ENCODE results near the gene COP1. TPM values are rescaled to one million over a fixed set of nuclear protein-coding genes. Genes with fewer than 3 reads are reported as not detected.
"Not testable (repeated sequence)": the region's sequence is repeated elsewhere in the genome, so short reads cannot be mapped to it uniquely, and the experiment has no call there.

COP1 gene
- total RNA-seq, 1 donor from 2014 or later, result 48.6 TPM

- H3K27ac Mint-ChIP-seq; H3K27me3 Mint-ChIP-seq; H3K4me1 Mint-ChIP-seq; H3K4me3 Mint-ChIP-seq; intact Hi-C loops (cut with micrococcal nuclease); DNase-seq; H3K9me3 Mint-ChIP-seq: not testable (repeated sequence)
- H3K36me3 Mint-ChIP-seq (ENCODE audit: low read depth), result peaks cover 43% of the 10 kb centered on the region
Observed at GRCh38 chr1:176087746-176088145, 119.3 kb downstream of the COP1 start.

DNA sequence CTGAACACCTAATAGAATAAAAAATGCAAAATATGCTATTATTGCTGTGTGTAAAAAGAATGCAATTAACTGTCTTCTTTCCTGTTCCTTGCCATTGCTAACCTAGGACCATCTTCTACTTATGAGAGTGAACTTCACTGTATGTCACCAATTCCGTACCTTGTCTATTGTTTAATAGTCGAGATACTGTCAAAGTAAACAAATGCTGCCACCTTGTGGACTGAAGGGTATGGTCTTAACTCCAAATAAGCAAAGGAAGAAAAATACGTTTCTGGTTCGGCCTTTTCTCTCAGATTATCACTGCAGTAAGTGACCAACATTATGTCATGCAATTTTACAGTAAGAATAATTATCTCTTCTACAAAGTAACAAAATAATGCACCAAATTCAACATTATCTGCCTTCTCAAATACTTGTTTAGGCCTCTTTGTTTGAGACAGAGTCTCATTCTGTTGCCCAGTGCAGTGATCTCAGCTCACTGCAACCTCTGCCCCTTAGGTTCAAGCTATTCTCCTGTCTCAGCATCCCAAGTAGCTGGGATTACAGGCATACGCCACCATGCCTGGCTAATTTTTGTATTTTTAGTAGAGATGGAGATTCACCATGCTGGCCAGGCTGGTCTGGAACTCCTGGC lies 133.4 kb downstream of the COP1 start:
- H3K27me3 Mint-ChIP-seq, result no peaks in the 10 kb centered on the region
- H3K36me3 Mint-ChIP-seq (ENCODE audit: low read depth), result peaks cover 41% of the 10 kb centered on the region
- H3K9me3 Mint-ChIP-seq, result peaks cover 22% of the 10 kb centered on the region
- intact Hi-C loops (cut with micrococcal nuclease), result loop anchor here (10.0 kb wide), 1 partner anchor 919 kb away; no protein-coding TSS in a partner anchor
- no peak overlapping the region for H3K27ac Mint-ChIP-seq
- no peak overlapping the region for H3K4me3 Mint-ChIP-seq
- peak; percentile 73 for DNase-seq
- peaks cover 2% of the 10 kb centered on the region for H3K4me1 Mint-ChIP-seq

GRCh38 chr1:176068901-176069300 lies 138.2 kb downstream of the COP1 start:
- H3K27me3 Mint-ChIP-seq, result no peaks in the 10 kb centered on the region
- peaks cover 3% of the 10 kb centered on the region for H3K4me1 Mint-ChIP-seq
- H3K36me3 Mint-ChIP-seq (ENCODE audit: low read depth), result peaks cover 13% of the 10 kb centered on the region
- no peak overlapping the region for H3K4me3 Mint-ChIP-seq
- no peak for DNase-seq
- no peak overlapping the region for H3K27ac Mint-ChIP-seq
- no peaks in the 10 kb centered on the region for H3K9me3 Mint-ChIP-seq
- intact Hi-C loops (cut with micrococcal nuclease), result no loop called here

GRCh38 chr1:176068256-176068655 lies 138.8 kb downstream of the COP1 start:
- Mint-ChIP-seq H3K9me3 (no peaks in the 10 kb centered on the region), H3K4me3 (no peak overlapping the region), H3K27ac (no peak overlapping the region), H3K36me3 (ENCODE audit: low read depth) (peaks cover 13% of the 10 kb centered on the region), H3K27me3 (no peaks in the 10 kb centered on the region), H3K4me1 (peaks cover 2% of the 10 kb centered on the region)
- intact Hi-C loops (cut with micrococcal nuclease), result no loop called here
- no peak for DNase-seq

- Mint-ChIP-seq H3K36me3 (ENCODE audit: low read depth) (peaks cover 11% of the 10 kb centered on the region), H3K27me3 (no peaks in the 10 kb centered on the region), H3K27ac (no peak overlapping the region), H3K9me3 (no peaks in the 10 kb centered on the region), H3K4me3 (no peak overlapping the region), H3K4me1 (peaks cover 2% of the 10 kb centered on the region)
- intact Hi-C loops (cut with micrococcal nuclease), result no loop called here
- DNase-seq, result no peak
Observed at GRCh38 chr1:176066709-176067108, 140.4 kb downstream of the COP1 start.

DNA sequence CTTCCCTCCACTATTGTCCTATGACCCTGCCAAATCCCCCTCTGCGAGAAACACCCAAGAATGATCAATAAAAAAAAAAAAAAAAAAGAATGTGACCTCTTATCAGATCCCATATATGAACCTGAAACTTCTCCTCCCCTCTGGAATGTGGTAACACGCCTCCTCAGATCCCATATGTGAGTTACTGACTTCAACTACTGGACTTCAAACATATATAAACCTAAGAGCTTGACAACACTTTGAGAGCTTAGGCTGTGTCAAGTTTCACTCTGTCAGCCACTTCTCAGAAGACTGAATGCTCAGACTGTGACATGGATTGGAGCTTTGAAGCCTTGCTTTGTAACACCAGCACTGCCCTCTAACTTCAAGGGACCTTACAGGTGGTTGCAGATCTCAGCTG lies 148.4 kb downstream of the COP1 start:
- no peak for DNase-seq
- no peaks in the 10 kb centered on the region for H3K9me3 Mint-ChIP-seq
- peaks cover 2% of the 10 kb centered on the region for H3K4me1 Mint-ChIP-seq
- no peak overlapping the region for H3K4me3 Mint-ChIP-seq
- H3K36me3 Mint-ChIP-seq (ENCODE audit: low read depth), result peaks cover 4% of the 10 kb centered on the region
- no peak overlapping the region for H3K27ac Mint-ChIP-seq
- intact Hi-C loops (cut with micrococcal nuclease), result no loop called here
- H3K27me3 Mint-ChIP-seq, result no peaks in the 10 kb centered on the region

GRCh38 chr1:176056312-176056711 lies 150.8 kb downstream of the COP1 start:
- Mint-ChIP-seq H3K4me1 (peaks cover 2% of the 10 kb centered on the region), H3K27ac (no peak overlapping the region), H3K27me3 (no peaks in the 10 kb centered on the region), H3K4me3 (no peak overlapping the region), H3K36me3 (ENCODE audit: low read depth) (peaks cover 4% of the 10 kb centered on the region), H3K9me3 (no peaks in the 10 kb centered on the region)
- intact Hi-C loops (cut with micrococcal nuclease), result no loop called here
- DNase-seq, result no peak

DNA sequence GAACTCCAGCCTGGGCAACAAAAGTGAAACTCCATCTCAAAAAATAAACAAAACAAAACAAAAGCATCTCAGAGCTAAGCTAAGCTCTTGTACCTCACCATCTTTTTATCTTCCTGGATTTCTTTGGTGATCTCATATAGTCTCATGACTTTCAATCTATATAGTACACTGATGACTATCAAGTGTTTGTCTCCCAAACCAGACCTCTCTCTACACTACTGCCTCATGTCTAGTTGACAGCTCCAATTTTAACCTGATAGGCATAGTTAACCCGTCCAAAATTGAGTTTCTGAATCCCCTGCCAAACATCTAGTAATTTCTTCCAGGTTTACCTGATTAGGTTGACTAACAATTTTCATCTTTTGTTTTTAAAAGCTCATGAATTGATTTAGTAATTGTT lies 151.7 kb downstream of the COP1 start:
- Mint-ChIP-seq H3K4me1 (peaks cover 2% of the 10 kb centered on the region), H3K36me3 (ENCODE audit: low read depth) (peaks cover 6% of the 10 kb centered on the region), H3K27ac (no peak overlapping the region), H3K9me3 (no peaks in the 10 kb centered on the region), H3K4me3 (no peak overlapping the region), H3K27me3 (no peaks in the 10 kb centered on the region)
- no peak for DNase-seq
- intact Hi-C loops (cut with micrococcal nuclease), result no loop called here

GRCh38 chr1:176051902-176052518 lies 155.1 kb downstream of the COP1 start:
- no peak for DNase-seq
- intact Hi-C loops (cut with micrococcal nuclease), result no loop called here
- no peaks in the 10 kb centered on the region for H3K9me3 Mint-ChIP-seq
- H3K4me3 Mint-ChIP-seq, result no peak overlapping the region
- peaks cover 2% of the 10 kb centered on the region for H3K4me1 Mint-ChIP-seq
- H3K27ac Mint-ChIP-seq, result no peak overlapping the region
- H3K36me3 Mint-ChIP-seq (ENCODE audit: low read depth), result peaks cover 2% of the 10 kb centered on the region
- H3K27me3 Mint-ChIP-seq, result no peaks in the 10 kb centered on the region

DNA sequence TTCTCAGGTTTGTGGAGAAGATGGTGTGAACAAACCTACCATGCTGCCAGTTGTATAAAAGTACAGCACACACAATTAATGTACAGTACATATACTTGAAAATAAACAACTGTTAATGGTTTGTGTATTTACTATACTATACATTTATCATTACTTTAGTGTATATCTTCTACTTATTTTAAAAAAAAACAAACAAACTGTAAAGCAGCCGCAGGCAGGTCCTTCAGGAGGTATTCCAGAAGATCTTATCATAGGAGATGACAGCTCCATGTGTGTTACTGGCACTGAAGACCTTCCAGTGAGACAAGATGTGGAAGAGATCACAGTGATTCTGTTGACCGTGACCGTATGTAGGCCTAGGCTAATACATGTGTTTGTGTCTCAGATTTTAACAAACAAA lies 155.7 kb downstream of the COP1 start:
- Mint-ChIP-seq H3K27me3 (no peaks in the 10 kb centered on the region), H3K4me3 (no peak overlapping the region), H3K4me1 (peaks cover 2% of the 10 kb centered on the region), H3K9me3 (no peaks in the 10 kb centered on the region), H3K36me3 (ENCODE audit: low read depth) (peaks cover 2% of the 10 kb centered on the region), H3K27ac (no peak overlapping the region)
- no peak for DNase-seq
- intact Hi-C loops (cut with micrococcal nuclease), result no loop called here

GRCh38 chr1:176049582-176049981 lies 157.5 kb downstream of the COP1 start:
- Mint-ChIP-seq H3K4me3 (no peak overlapping the region), H3K36me3 (ENCODE audit: low read depth) (peaks cover 4% of the 10 kb centered on the region)
- intact Hi-C loops (cut with micrococcal nuclease), result no loop called here

DNA sequence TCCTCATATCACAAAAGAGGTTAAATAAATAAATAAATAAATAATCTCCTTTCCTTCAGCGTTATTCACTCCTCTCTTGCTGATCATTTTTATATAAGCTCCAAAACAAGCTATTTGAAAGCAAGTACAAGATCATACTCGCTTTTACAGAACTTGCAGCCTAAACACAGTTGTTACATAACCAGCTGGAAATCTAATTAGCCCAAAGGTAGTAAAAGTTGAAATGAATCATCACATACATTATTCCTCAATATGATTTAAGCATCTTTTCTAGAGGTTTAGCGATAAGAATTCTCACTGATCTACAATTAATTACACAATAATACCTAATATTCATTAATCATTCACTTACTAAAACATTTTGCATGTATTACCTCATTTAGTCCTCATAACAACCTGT lies 160.2 kb downstream of the COP1 start:
- H3K27me3 Mint-ChIP-seq, result no peaks in the 10 kb centered on the region
- intact Hi-C loops (cut with micrococcal nuclease), result no loop called here
- no peak overlapping the region for H3K4me3 Mint-ChIP-seq
- no peak overlapping the region for H3K27ac Mint-ChIP-seq
- H3K9me3 Mint-ChIP-seq, result no peaks in the 10 kb centered on the region
- H3K36me3 Mint-ChIP-seq (ENCODE audit: low read depth), result peaks cover 9% of the 10 kb centered on the region
- no peak for DNase-seq
- H3K4me1 Mint-ChIP-seq, result no peaks in the 10 kb centered on the region

More at GRCh38 chr1:176049582-176049981, 157.5 kb downstream of the COP1 start:
- Mint-ChIP-seq H3K4me1 (no peaks in the 10 kb centered on the region), H3K27me3 (no peaks in the 10 kb centered on the region), H3K9me3 (no peaks in the 10 kb centered on the region), H3K27ac (no peak overlapping the region)
- DNase-seq, result no peak

DNA sequence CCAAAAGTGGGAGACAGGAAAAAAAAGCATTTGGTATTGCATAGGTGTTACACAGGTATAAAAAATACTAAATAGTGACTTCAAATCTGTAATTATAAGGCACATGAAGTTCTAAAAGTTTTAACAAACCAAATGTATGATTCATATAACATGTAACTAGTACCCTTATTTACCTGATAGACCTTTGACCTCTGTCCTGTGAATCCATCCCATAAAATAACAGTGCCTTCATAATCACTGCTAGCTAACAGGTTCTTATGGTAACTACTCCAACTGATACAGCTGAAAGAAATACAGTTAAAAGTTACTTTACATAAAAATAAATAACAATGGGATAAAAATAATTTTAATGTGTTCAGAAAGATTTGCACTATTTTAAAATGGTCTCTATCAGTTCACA lies 163.5 kb downstream of the COP1 start:
- no peaks in the 10 kb centered on the region for H3K9me3 Mint-ChIP-seq
- peaks cover 28% of the 10 kb centered on the region for H3K36me3 Mint-ChIP-seq (ENCODE audit: low read depth)
- H3K27me3 Mint-ChIP-seq, result no peaks in the 10 kb centered on the region
- intact Hi-C loops (cut with micrococcal nuclease), result no loop called here
- no peak for DNase-seq
- no peak overlapping the region for H3K27ac Mint-ChIP-seq
- H3K4me3 Mint-ChIP-seq, result no peak overlapping the region
- H3K4me1 Mint-ChIP-seq, result peaks cover 3% of the 10 kb centered on the region

GRCh38 chr1:176033881-176034280 lies 173.2 kb downstream of the COP1 start:
- Mint-ChIP-seq H3K9me3 (no peaks in the 10 kb centered on the region), H3K27me3 (no peaks in the 10 kb centered on the region), H3K36me3 (ENCODE audit: low read depth) (peaks cover 33% of the 10 kb centered on the region), H3K27ac (no peak overlapping the region), H3K4me3 (no peak overlapping the region), H3K4me1 (no peaks in the 10 kb centered on the region)
- intact Hi-C loops (cut with micrococcal nuclease), result no loop called here
- DNase-seq, result no peak

DNA sequence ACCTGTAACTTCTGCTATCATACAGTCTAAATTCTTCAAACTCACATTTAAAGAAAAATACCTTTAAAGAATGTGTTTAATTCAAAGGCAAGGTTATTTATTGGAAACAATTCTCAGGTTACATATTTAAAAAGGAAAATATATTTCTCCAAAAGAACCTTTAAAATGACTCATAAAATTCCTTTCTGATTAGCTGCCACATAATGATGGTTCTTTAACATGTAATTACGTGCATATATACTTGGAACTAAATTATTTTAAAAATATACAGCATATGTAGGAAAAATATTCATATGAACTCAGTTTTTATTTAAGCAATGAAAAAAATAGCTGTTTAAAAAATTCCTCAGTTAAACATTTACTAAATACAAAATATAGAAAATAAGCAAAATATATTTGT lies 173.6 kb downstream of the COP1 start:
- peaks cover 29% of the 10 kb centered on the region for H3K36me3 Mint-ChIP-seq (ENCODE audit: low read depth)
- H3K27ac Mint-ChIP-seq, result no peak overlapping the region
- intact Hi-C loops (cut with micrococcal nuclease), result no loop called here
- no peak for DNase-seq
- no peaks in the 10 kb centered on the region for H3K4me1 Mint-ChIP-seq
- no peaks in the 10 kb centered on the region for H3K9me3 Mint-ChIP-seq
- H3K4me3 Mint-ChIP-seq, result no peak overlapping the region
- no peaks in the 10 kb centered on the region for H3K27me3 Mint-ChIP-seq

Measured in activated CD4-positive, alpha-beta T cell treated with anti-CD3 and anti-CD28 coated beads, Interleukin-2, amount 10 ng/mL, durations not matched to agents 24 days and 14 days (primary cell).